Measurements from ENCODE around the gene EXOC4. TPM values are rescaled to one million over a fixed set of nuclear protein-coding genes. Genes with fewer than 3 reads are reported as not detected.

Gene EXOC4
- total and polyA plus RNA-seq, 2 of the 13 experiments (the other 11 are each of a cell fraction or from before 2014, with no cell fraction given): 22.5 to 39.0 TPM

DNA sequence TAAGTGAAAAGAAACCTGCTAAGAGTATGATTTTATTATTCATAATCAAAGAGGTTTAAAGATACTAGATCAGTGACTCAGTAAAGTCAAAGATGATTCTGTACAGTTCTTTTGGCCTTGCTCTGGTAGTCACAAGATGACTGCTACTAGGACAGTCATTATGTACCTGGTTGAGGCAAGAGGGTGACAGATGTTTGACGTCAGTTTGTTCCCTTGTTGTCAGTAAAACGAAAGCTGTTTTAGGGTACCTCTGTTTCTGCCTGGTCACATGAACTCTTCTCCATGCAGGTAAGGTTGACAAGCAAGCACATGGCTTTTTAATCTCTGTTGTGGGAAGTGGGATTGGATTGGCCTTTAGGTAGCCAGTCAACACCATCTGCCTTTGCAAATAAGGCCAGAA, 308.0 kb downstream of the EXOC4 start:
- FAIRE-seq: no peak
- Histone ChIP-seq H3K27ac (ENCODE audit: extremely low read length, insufficient read depth, low read length) (no peak overlapping the region), H3K79me2 (ENCODE audit: insufficient read depth, low read length) (no peaks in the 10 kb centered on the region), H3K9me3 (ENCODE audit: low read length) (no peaks in the 10 kb centered on the region), H3K4me3 (replicated peaks in 1 of 3; ENCODE audit: insufficient read depth in 1 of 3, low read depth in 2 of 3, low read length in 3 of 3) (no peak overlapping the region), H4K20me1 (ENCODE audit: insufficient read depth, low read length) (no peaks in the 10 kb centered on the region), H3K4me2 (ENCODE audit: low read depth, low read length) (no peak overlapping the region), H2AFZ (ENCODE audit: low read length) (no peak overlapping the region), H3K9ac (ENCODE audit: insufficient read depth, low read depth, low read length) (no peak overlapping the region), H3K36me3 (replicated peaks in 1 of 2; ENCODE audit: control insufficient read depth in 1 of 2, insufficient read depth in 2 of 2, low read length in 2 of 2) (no peaks in the 10 kb centered on the region), H3K27me3 (ENCODE audit: control insufficient read depth in 1 of 2, insufficient read depth in 2 of 2, low read length in 2 of 2) (no peaks in the 10 kb centered on the region), H3K4me1 (ENCODE audit: insufficient read depth, low read length) (peaks cover 12% of the 10 kb centered on the region; the same call in 1 of the 2 replicates)
- WGBS (ENCODE audit: low lambda C conversion rate): 100% methylated on average over 1 of the region's 2 CpGs
- TF ChIP-seq ZNF777 (CRISPR knock-in tag; IDR thresholded peaks at IDR 0.05) (no peak), SP5 (CRISPR knock-in tag; IDR thresholded peaks at IDR 0.05; ENCODE audit: borderline replicate concordance, low read depth) (no peak), ZNF382 (CRISPR knock-in tag; IDR thresholded peaks at IDR 0.05; ENCODE audit: borderline replicate concordance) (no peak), ZNF709 (CRISPR knock-in tag; IDR thresholded peaks at IDR 0.05) (no peak), FOXK1 (CRISPR knock-in tag; IDR thresholded peaks at IDR 0.05; ENCODE audit: borderline replicate concordance, low read depth) (no peak), NFE2L1 (CRISPR knock-in tag; IDR thresholded peaks at IDR 0.05; ENCODE audit: borderline replicate concordance) (no peak), ZNF761 (CRISPR knock-in tag; conservative IDR thresholded peaks at IDR 0.05) (no peak), ZNF431 (CRISPR knock-in tag; IDR thresholded peaks at IDR 0.05; ENCODE audit: borderline replicate concordance, low read depth) (no peak)
- ChIA-PET POLR2A (no interaction called here), CTCF (ENCODE audit: low intra/inter-chr PET ratio, low total read pairs) (no interaction called here)
- no peak for DNase-seq (ENCODE audit: low spot score)
- no TSS peak for BruUV-seq (replicated peaks)
- in situ Hi-C loops (cut with HindIII; ENCODE audit: extremely low pct_ligation_motif_present, low pct_unique_long_range_greater_than_20kb) (no loop called here), intact Hi-C loops (cut with micrococcal nuclease; ENCODE audit: unreplicated experiment) (no loop called here)
- no peak for ATAC-seq

DNA sequence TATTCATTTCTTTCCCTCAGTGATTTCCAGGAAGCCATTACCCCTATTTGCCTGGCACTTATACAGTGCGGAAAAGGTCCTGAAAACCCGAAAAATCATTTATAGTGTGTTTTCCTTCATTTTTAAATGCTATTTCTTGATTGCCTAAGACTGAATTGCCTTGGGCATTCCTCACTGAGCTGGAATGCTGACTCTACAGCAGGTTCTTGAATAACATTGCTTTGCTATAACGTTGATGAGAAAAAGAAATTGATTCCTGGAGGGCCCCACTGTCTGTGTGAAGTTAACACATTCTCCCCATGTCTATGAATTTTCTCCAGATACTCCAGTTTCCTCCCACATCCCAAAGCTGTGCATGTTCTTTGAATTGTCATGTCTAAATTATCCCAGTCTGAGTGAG, 308.5 kb downstream of the EXOC4 start:
- no peak for ATAC-seq
- ChIA-PET POLR2A (no interaction called here), CTCF (ENCODE audit: low intra/inter-chr PET ratio, low total read pairs) (no interaction called here)
- Histone ChIP-seq H3K79me2 (ENCODE audit: insufficient read depth, low read length) (no peaks in the 10 kb centered on the region), H3K4me1 (ENCODE audit: insufficient read depth, low read length) (peaks cover 14% of the 10 kb centered on the region; the same call in 1 of the 2 replicates), H3K4me2 (ENCODE audit: low read depth, low read length) (no peak overlapping the region), H3K4me3 (replicated peaks in 1 of 3; ENCODE audit: insufficient read depth in 1 of 3, low read depth in 2 of 3, low read length in 3 of 3) (no peak overlapping the region), H2AFZ (ENCODE audit: low read length) (no peak overlapping the region), H3K36me3 (replicated peaks in 1 of 2; ENCODE audit: control insufficient read depth in 1 of 2, insufficient read depth in 2 of 2, low read length in 2 of 2) (no peaks in the 10 kb centered on the region), H3K9me3 (ENCODE audit: low read length) (no peaks in the 10 kb centered on the region), H3K27ac (ENCODE audit: extremely low read length, insufficient read depth, low read length) (no peak overlapping the region), H3K9ac (ENCODE audit: insufficient read depth, low read depth, low read length) (no peak overlapping the region), H4K20me1 (ENCODE audit: insufficient read depth, low read length) (no peaks in the 10 kb centered on the region), H3K27me3 (ENCODE audit: control insufficient read depth in 1 of 2, insufficient read depth in 2 of 2, low read length in 2 of 2) (no peaks in the 10 kb centered on the region)
- FAIRE-seq: no peak
- no peak for DNase-seq (ENCODE audit: low spot score)
- no TSS peak for BruUV-seq (replicated peaks)
- intact Hi-C loops (cut with micrococcal nuclease; ENCODE audit: unreplicated experiment): no loop called here
- WGBS (ENCODE audit: low lambda C conversion rate): 93% methylated on average over 3 of the region's 3 CpGs
- in situ Hi-C loops (cut with HindIII; ENCODE audit: extremely low pct_ligation_motif_present, low pct_unique_long_range_greater_than_20kb): no loop called here
- TF ChIP-seq POLR2G (IDR thresholded peaks at IDR 0.05; ENCODE audit: low read depth, low read length) (no peak), KDM3A (CRISPR knock-in tag; IDR thresholded peaks at IDR 0.05; ENCODE audit: low read depth) (no peak), DNMT3B (CRISPR knock-in tag; conservative IDR thresholded peaks at IDR 0.05) (no peak), ZNF530 (CRISPR knock-in tag; IDR thresholded peaks at IDR 0.05; ENCODE audit: low read depth) (no peak), RXRB (CRISPR knock-in tag; IDR thresholded peaks at IDR 0.05; ENCODE audit: borderline replicate concordance) (no peak), NCOA5 (CRISPR knock-in tag; IDR thresholded peaks at IDR 0.05) (no peak), SMAD9 (CRISPR knock-in tag; IDR thresholded peaks at IDR 0.05) (no peak)
- TF ChIP-seq, protein P1, sequence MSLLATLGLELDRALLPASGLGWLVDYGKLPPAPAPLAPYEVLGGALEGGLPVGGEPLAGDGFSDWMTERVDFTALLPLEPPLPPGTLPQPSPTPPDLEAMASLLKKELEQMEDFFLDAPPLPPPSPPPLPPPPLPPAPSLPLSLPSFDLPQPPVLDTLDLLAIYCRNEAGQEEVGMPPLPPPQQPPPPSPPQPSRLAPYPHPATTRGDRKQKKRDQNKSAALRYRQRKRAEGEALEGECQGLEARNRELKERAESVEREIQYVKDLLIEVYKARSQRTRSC (CRISPR knock-in tag; IDR thresholded peaks at IDR 0.05; ENCODE audit: low read depth): no peak
- TF ChIP-seq, protein P2, sequence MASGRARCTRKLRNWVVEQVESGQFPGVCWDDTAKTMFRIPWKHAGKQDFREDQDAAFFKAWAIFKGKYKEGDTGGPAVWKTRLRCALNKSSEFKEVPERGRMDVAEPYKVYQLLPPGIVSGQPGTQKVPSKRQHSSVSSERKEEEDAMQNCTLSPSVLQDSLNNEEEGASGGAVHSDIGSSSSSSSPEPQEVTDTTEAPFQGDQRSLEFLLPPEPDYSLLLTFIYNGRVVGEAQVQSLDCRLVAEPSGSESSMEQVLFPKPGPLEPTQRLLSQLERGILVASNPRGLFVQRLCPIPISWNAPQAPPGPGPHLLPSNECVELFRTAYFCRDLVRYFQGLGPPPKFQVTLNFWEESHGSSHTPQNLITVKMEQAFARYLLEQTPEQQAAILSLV (CRISPR knock-in tag; IDR thresholded peaks at IDR 0.05; ENCODE audit: borderline replicate concordance): no peak
- TF ChIP-seq, protein P3, sequence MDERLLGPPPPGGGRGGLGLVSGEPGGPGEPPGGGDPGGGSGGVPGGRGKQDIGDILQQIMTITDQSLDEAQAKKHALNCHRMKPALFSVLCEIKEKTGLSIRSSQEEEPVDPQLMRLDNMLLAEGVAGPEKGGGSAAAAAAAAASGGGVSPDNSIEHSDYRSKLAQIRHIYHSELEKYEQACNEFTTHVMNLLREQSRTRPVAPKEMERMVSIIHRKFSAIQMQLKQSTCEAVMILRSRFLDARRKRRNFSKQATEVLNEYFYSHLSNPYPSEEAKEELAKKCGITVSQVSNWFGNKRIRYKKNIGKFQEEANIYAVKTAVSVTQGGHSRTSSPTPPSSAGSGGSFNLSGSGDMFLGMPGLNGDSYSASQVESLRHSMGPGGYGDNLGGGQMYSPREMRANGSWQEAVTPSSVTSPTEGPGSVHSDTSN (CRISPR knock-in tag; IDR thresholded peaks at IDR 0.05): no peak

Measured in HepG2 (cell line).